GM04503 (cell line): ENCODE measurements around the gene ZNF827.

Source experiments
- DNase-seq: peaks from one replicate; pipeline ENCODE4 v3.0.0-alpha.2; 2012; ENCODE audit warnings: low read depth

The ZNF827 gene

DNA sequence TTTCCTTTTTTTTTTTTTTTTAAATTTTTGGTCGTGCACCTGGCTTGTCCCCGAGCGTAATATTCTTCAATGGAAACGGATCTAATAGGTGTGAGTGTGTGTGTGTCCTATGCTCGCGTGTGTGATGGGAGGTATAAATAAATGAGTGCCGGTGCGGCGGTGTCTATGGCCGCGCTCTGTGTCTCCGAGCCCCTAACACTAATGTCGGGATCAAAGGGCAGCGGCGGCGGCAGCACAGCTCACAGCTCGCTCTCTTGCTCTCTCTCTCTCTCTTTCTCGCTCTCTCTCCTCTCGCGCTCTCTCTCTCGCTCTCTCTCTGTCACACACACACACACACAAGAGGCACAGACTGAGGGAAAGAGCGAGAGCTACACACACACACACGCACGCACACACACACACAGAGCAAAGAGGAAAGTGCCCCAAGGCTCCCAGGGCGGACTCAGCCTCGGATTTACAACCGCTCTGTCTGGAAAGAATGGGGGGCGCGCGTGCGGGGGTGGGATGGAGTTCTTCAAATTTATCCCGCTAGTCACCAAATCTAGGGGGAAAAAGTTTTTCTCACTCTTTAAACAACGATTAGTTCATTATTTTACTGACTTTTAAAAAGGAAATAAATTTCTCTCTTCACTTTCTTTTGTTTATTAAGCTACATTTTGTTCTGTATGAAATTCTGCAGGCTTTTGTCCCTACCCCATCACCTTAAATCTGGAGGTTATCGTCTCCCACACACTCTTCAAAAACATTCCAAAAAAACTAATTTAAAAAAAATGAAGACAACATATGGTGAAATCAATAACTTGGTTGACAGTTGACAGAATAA lies at the start of gene ZNF827:
Gene ZNF827, minus strand, starts transcription at position 206 of the 823 bp plus-strand sequence. CDS start 416 bp downstream, outside the sequence.
- peak; percentile 51 for DNase-seq

- DNase-seq = no peak
These were observed 45.9 kb upstream of the ZNF827 start for GRCh38 chr4:145984563-145984962.

DNA sequence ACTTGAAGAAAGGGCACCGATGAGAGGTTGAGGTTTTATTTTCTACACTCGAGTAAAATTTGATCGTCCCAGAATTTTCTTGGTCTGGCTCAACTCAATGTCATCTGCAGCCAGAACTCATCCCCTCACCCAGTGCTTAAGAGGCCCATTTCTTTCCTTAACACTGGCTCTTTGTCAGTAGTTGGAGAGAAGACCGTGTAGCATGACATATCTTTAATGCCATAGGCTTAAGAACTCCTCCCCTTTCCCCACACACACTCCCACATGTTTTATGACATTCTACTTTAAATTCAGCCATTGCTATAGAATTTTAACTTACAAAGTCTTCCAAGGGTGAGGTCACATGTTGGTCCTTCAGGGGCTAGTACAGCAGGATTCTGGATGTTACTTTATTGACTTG lies 44.2 kb upstream of the ZNF827 start:
- DNase-seq = no peak

- no peak for DNase-seq
These were observed 40.5 kb upstream of the ZNF827 start for GRCh38 chr4:145979160-145979559.

DNA sequence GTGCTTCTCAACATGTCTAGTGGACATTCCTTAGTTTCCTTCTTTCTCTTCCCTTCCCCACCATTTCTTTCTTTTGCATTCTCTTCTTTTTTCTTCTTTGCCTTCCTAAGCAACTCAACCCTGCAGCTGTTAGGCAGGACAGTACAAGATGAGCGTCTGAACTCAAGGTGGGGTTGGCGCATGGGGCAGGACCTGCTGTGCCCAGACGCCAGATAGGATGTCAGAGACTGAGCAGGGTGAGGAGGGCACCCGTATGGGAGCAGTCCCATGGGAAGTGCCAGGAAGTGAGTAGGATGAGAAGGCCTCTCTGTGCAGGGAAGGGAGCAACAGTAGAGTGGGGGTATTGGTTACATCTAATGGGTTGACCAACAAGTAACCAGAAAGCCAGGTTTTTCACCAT lies 38.1 kb upstream of the ZNF827 start:
- DNase-seq = no peak

DNA sequence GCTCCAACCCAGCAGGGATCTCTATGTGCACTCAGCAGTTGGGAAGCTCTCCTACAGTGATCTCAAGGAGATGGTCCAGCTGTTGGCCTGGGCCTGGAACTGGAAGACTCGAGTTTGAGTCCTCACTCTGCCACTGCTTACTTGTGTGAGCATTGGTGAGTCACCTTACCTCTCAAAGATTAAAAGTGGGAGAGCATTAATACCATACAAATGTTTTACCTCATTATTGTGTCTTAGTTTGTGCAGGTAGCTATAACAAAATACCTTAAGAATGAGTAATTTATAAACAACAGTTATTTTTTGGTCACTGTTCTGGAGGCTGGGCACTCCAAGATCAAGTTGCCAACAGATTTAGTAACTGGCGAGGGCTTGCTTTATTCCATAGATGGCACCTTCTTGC lies 21.4 kb upstream of the ZNF827 start:
- no peak for DNase-seq

DNA sequence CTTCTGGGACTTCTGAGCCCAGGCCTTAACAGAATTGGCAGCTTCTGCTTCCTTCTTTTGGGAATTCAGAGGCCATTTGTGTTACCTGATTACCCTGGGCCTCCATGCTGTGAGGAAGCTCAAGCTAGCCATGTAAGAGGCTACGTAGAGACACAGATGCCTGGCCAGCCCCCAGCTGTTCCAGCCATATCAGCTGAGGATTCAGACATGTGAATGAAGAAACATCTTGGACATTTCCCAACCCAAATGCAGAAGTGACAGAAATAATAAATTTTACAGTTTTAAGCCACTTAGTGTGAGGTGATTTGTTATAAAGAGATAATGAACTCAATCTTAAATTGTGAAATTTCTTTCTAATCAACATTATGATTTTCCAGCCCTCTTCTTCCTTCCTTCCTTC lies 18.7 kb upstream of the ZNF827 start:
- DNase-seq = no peak

DNA sequence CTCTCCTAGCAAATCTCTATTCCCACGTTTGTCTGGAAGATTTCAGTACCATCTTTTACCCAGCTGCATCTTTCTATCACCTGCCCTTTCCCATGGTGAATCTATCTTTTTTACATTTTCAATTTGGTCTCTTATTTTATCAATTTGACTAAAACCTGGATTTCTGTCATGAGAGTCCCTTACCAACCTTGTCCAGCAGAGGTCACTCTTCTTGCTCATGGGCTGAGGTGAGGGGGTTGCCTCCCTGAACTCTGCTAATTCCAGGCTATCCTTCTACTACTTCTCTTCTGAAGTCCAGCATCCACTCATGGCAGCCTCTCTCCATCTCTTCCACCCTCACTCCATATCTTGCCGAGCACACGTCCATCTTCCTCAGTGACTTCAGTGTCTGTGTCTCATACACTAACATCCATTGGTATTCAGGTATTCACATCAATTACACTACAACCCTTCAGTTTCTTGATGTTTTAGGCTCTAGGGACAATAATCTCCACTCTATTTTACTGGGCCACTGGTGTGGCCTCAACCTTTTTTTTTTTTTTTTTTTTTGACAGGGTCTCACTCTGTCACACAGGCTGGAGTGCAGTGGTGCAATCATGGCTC lies 17.8 kb upstream of the ZNF827 start:
- no peak for DNase-seq

DNA sequence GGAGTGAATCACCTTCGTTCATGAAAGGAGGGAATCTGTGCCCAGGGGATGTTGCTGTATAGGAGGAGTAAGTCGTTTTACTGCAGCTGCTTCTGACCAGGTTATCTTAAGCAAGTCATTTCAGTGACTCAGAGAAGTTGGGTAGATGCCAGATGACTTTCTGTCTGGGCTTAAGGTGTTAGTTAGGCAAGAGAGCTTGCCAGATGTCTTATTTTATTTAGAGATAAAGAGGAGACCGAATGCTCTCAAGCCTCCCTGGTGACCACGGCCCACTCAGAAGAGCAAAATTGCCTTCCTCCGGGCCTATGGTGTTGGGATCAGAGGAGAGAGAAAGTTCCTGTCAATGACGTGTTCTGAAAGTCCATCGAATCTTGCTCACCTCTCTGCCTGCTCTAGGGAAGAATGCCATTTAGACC lies 16.3 kb upstream of the ZNF827 start:
- peak; percentile 13 for DNase-seq

GRCh38 chr4:145951931-145952330 lies 13.3 kb upstream of the ZNF827 start:
- DNase-seq = no peak

DNA sequence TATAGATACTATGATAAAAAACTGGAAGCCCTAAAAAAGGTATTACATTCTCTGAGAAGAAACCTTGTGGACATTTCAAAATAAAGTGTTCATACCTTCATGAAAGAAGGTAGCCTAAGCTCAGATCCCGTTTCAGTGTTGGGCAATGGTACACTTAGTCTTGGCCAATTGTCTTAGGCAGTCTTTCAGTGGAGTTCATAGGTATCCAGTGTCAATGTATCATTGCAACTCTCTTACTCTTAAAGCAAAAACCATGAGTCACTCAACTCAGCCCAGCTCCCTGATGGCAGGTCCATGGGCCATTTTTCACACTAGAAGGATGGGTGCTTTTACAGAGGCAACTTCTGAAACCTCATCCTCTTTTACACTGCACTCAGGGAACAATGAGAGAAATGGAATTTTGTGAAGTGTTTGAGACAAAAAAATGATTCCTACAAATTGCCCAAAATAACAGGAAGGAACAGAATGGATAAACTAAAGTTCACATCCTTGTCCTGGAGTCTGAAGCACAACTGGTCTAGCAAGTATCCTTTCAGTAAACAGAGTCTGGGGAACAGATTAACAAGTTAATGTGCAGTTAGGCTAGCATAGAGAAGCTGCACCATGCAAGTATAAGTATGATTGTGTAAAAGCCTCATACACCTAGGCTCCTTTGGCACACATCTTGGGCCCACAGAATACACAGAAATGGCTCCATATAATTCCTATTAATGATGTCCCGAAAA lies 7.0 kb upstream of the ZNF827 start:
- no peak for DNase-seq

GRCh38 chr4:145944886-145945285 lies 6.3 kb upstream of the ZNF827 start:
- DNase-seq = no peak

GRCh38 chr4:145939856-145940255 lies 1.2 kb upstream of the ZNF827 start:
- no peak for DNase-seq

- no peak for DNase-seq
These were observed 773 bp upstream of the ZNF827 start for GRCh38 chr4:145939441-145939750.

DNA sequence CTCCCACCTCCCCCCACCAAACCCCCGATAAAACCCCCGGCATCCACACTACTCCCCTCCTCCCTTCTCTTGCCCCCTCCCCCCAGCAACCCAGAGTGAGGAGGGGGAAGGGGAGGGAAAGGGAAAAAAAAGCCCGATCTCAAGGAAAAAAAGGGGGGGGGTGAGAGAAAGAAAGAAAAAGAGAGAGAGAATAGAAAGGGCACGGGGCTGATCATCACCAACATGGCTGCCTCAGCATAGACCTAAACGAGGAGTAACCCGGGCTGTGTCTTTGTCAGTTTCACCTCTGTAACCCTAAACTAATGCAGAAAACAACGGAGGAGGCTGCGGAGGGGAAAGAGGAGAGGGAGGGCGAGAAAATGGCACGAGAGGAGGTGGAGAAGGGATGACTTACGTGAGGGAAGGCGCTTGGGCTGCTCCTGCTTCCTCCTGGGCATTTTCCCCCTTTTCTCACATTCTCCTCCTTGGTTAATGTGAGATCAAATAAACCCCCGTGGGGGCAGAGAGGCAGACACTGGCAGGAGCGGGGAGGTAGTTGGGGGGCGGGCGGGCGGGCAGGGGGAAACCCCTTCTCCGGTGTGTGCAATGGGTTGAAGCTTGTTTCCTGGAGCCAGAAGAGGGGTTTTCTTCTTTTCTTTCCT lies 532 bp downstream of the ZNF827 start:
- no peak for DNase-seq

GRCh38 chr4:145936997-145937901 lies 1.4 kb downstream of the ZNF827 start:
- no peak for DNase-seq

GRCh38 chr4:145936142-145936996 lies 2.3 kb downstream of the ZNF827 start:
- DNase-seq = peak; percentile 26

DNA sequence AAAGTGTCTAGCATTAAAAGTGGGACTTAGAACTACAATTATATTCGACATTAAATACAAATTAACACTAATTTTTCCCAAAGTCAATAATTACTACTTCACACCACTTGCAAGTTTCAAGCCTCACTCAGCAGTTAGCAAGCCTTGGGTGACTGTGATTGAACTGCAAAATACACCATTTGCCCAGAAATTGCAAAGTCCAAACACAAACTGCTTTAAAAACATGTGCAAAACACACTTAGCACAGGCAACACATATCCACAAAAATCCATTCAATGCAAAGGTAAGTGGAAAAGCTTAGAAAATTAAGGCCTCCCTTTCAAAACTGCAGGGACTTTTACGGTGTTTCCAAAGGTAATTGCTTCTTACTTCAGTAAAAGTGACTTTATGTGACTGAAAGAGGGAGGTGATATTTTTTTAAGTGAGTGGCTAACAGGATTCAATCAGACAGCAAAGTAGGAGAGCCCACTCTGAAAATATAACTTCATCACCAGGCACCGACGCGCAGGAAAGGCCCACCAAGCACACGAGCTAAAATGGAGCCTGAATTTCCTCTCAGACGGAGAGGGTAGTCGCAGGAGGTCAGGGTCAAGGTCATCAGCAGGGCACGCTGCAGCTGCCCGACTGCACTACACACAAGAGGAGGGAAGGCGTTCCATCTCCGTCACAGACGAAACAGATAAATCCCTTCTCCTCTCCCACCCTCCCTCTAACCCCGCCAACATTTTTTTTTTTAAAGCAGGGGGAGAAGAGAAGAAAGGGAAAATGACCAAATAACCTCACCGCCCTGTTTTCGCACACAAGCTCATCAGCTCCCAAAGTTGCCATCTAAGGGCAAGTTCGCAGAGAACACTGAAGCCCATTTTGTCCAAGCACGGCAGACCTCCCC lies 3.1 kb downstream of the ZNF827 start:
- DNase-seq = no peak

- no peak for DNase-seq
These were observed 4.1 kb downstream of the ZNF827 start for GRCh38 chr4:145934434-145935047.
